Mesendoderm (in vitro differentiated cells): ENCODE data around the gene PCSK2.

Experiments
- DNase-seq: peaks from one replicate; pipeline ENCODE4 v3.0.0; 2013
- H2AK5ac ChIP-seq: 2 replicates; pipeline ENCODE4 v1.6.1; 2013; ENCODE audit warnings: low read length, inconsistent platforms
- H2BK120ac ChIP-seq: 2 replicates; pipeline ENCODE4 v1.6.1; 2013; ENCODE audit warnings: low read depth, mild to moderate bottlenecking, low read length, moderate library complexity, mixed read lengths
- H2BK15ac ChIP-seq: replicated peaks from 2 replicates; pipeline ENCODE4 v1.6.1; 2013; ENCODE audit warnings: low read depth, mild to moderate bottlenecking, moderate library complexity
- H2BK5ac ChIP-seq: 2 replicates; pipeline ENCODE4 v1.6.1; 2013; ENCODE audit warnings: low read length, inconsistent platforms
- H3K18ac ChIP-seq: 2 replicates; pipeline ENCODE4 v1.6.1; 2013; ENCODE audit warnings: mild to moderate bottlenecking, low read length, mixed read lengths
- H3K23ac ChIP-seq: one replicate; pipeline ENCODE4 v1.6.1; 2013; ENCODE audit warnings: low read length
- H3K27ac ChIP-seq: 2 replicates; pipeline ENCODE4 v1.5.1; 2013; ENCODE audit warnings: low read depth, mild to moderate bottlenecking, inconsistent platforms, low read length, moderate library complexity
- H3K27me3 ChIP-seq: 2 replicates; pipeline ENCODE4 v1.6.1; 2013; ENCODE audit warnings: low read length, control low read depth, mild to moderate bottlenecking, inconsistent platforms; ENCODE audit not compliant: insufficient read depth, poor library complexity
- H3K36me3 ChIP-seq: 2 replicates; pipeline ENCODE4 v1.6.1; 2013; ENCODE audit warnings: low read length, inconsistent platforms; ENCODE audit not compliant: control insufficient read depth, insufficient read depth
- H3K4ac ChIP-seq: one replicate; pipeline ENCODE4 v1.6.1; 2013; ENCODE audit warnings: low read depth, mild to moderate bottlenecking, low read length, moderate library complexity
- H3K4me1 ChIP-seq: 2 replicates; pipeline ENCODE4 v1.6.1; 2013; ENCODE audit warnings: low read depth, low read length, inconsistent platforms; ENCODE audit not compliant: control insufficient read depth
- H3K4me2 ChIP-seq: 2 replicates; pipeline ENCODE4 v1.6.1; 2013; ENCODE audit warnings: low read length
- H3K4me3 ChIP-seq: 2 replicates; pipeline ENCODE4 v1.5.1; 2013; ENCODE audit warnings: mild to moderate bottlenecking, low read length
- H3K56ac ChIP-seq: one replicate; pipeline ENCODE4 v1.6.1; 2013; ENCODE audit warnings: low read length
- H3K79me1 ChIP-seq: 2 replicates; pipeline ENCODE4 v1.6.1; 2013; ENCODE audit warnings: low read length, inconsistent platforms
- H3K79me2 ChIP-seq: 2 replicates; pipeline ENCODE4 v1.6.1; 2013; ENCODE audit warnings: mild to moderate bottlenecking, low read length; ENCODE audit not compliant: control insufficient read depth, insufficient read depth
- H3K9ac ChIP-seq: 2 replicates; pipeline ENCODE4 v1.6.1; 2013; ENCODE audit warnings: low read length, inconsistent platforms
- H4K5ac ChIP-seq: one replicate; pipeline ENCODE4 v1.6.1; 2013; ENCODE audit warnings: low read length
- H4K8ac ChIP-seq: one replicate; pipeline ENCODE4 v1.6.1; 2013; ENCODE audit warnings: low read depth, mild to moderate bottlenecking, control low read depth, low read length, moderate library complexity
- WGBS: extraction: QIAGEN DNeasy Blood & Tissue Kit; methylation state at CpG from one replicate; pipeline ENCODE4 v1.1.7; 2013; ENCODE audit warnings: low lambda C conversion rate, missing lambda C conversion rate; ENCODE audit not compliant: insufficient coverage; ENCODE audit errors: extremely low coverage; 5-methylcytosine and 5-hydroxymethylcytosine counted together

Gene PCSK2

DNA sequence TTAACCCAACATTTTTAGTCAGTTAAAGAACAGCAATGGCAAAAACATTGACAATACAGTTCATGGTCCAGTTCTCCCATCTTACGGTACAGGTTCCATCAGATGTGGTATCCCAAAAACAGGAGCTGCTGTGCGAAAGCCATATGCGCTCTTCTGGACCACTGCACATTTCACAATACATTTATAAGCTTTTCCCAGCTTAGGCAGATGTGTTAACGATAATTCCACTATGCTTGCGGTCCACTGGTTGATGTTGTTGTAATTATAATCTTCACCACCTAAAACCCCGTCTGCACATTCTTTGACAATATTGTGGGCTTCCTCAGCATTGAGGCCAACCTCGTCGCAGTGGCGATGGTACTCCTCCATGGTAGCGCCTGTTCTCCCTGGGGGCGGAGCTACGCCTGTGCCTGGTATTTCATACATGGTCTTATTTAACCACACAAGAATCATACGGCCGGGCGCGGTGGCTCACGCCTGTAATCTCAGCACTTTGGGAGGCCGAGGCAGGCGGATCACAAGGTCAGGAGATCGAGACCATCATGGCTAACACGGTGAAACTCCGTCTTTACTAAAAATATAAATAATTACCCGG is 252.3 kb downstream of the PCSK2 start:
- Histone ChIP-seq H3K27me3 (no peaks in the 10 kb centered on the region), H2BK5ac (no peak overlapping the region), H3K4ac (no peak overlapping the region), H4K8ac (no peak overlapping the region), H3K18ac (no peak overlapping the region), H3K23ac (no peak overlapping the region), H2BK120ac (no peak overlapping the region), H3K9ac (no peak overlapping the region), H3K4me3 (no peak overlapping the region), H3K4me1 (no peaks in the 10 kb centered on the region), H3K36me3 (no peaks in the 10 kb centered on the region), H3K4me2 (no peak overlapping the region), H3K27ac (no peak overlapping the region), H3K56ac (no peak overlapping the region), H2BK15ac (no peak overlapping the region), H3K79me1 (no peaks in the 10 kb centered on the region), H3K79me2 (no peaks in the 10 kb centered on the region), H2AK5ac (no peak overlapping the region), H4K5ac (no peak overlapping the region)
- no CpG with 5 or more reads among the region's 23 CpGs for WGBS
- no peak for DNase-seq

DNA sequence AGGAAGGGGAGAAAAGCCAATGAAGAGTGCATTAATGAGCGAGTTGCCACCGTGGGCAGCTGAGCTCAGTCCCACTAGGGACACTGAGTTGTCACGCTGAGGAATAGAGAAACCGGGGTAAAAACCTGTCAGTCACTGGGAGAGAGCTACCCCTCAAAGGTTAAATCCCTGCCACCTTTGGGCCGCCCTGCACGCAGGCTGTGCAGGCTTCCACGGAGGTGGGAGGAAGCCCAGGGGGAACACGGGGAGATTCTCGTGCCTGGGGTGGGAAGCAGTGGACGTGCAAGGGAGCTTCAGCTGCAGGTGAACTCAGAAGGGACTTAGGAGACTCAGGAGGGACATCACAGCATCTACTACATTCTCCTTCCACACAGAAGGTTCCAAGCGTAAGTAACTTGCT is 253.9 kb downstream of the PCSK2 start:
- no peak overlapping the region for H2BK120ac ChIP-seq
- H2AK5ac ChIP-seq = no peak overlapping the region
- no peaks in the 10 kb centered on the region for H3K79me1 ChIP-seq
- H3K36me3 ChIP-seq = no peaks in the 10 kb centered on the region
- no peak overlapping the region for H3K4ac ChIP-seq
- WGBS = no CpG with 5 or more reads among the region's 11 CpGs
- H3K9ac ChIP-seq = no peak overlapping the region
- no peak overlapping the region for H3K27ac ChIP-seq
- H3K18ac ChIP-seq = no peak overlapping the region
- H3K56ac ChIP-seq = no peak overlapping the region
- H2BK15ac ChIP-seq = no peak overlapping the region
- no peak overlapping the region for H4K5ac ChIP-seq
- no peak overlapping the region for H3K4me3 ChIP-seq
- H3K4me2 ChIP-seq = no peak overlapping the region
- H2BK5ac ChIP-seq = no peak overlapping the region
- H3K79me2 ChIP-seq = no peaks in the 10 kb centered on the region
- no peak overlapping the region for H3K23ac ChIP-seq
- no peak overlapping the region for H4K8ac ChIP-seq
- no peaks in the 10 kb centered on the region for H3K4me1 ChIP-seq
- no peak for DNase-seq
- H3K27me3 ChIP-seq = no peaks in the 10 kb centered on the region

- H4K5ac ChIP-seq = no peak overlapping the region
- no peaks in the 10 kb centered on the region for H3K27me3 ChIP-seq
- no peak overlapping the region for H4K8ac ChIP-seq
- H3K18ac ChIP-seq = no peak overlapping the region
- H3K4me1 ChIP-seq = no peaks in the 10 kb centered on the region
- H3K9ac ChIP-seq = no peak overlapping the region
- H2AK5ac ChIP-seq = no peak overlapping the region
- no peak overlapping the region for H3K4me3 ChIP-seq
- H3K56ac ChIP-seq = no peak overlapping the region
- H2BK15ac ChIP-seq = no peak overlapping the region
- H3K4me2 ChIP-seq = no peak overlapping the region
- H3K79me1 ChIP-seq = no peaks in the 10 kb centered on the region
- H2BK120ac ChIP-seq = no peak overlapping the region
- no peak overlapping the region for H3K23ac ChIP-seq
- no peak overlapping the region for H3K4ac ChIP-seq
- no peaks in the 10 kb centered on the region for H3K36me3 ChIP-seq
- H3K27ac ChIP-seq = no peak overlapping the region
- WGBS = no CpG with 5 or more reads among the region's 16 CpGs
- H3K79me2 ChIP-seq = no peaks in the 10 kb centered on the region
- no peak for DNase-seq
- no peak overlapping the region for H2BK5ac ChIP-seq
Measured at GRCh38 chr20:17481661-17482060, 254.8 kb downstream of the PCSK2 start.

DNA sequence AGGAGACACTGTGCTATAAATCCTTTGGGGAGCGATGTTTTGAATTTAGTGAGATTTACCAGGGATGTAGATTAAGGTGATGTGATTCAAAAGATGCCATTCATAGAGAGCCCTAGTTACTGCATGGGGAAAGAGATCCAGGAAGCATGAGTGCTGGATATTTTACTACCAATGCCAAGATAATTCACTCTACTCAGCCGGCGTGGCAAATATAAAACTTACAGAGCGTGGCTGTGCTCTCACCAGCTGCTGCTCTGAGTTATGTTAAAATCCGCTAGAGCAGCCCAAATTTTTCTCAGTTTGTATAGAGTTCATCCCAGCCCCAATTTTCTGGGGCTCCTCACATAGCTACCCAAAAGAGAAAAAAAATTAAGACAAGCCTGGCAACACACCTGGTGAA is 255.7 kb downstream of the PCSK2 start:
- H3K27ac ChIP-seq = no peak overlapping the region
- H3K4me1 ChIP-seq = no peaks in the 10 kb centered on the region
- no peaks in the 10 kb centered on the region for H3K79me2 ChIP-seq
- no peak overlapping the region for H2BK5ac ChIP-seq
- H3K27me3 ChIP-seq = no peaks in the 10 kb centered on the region
- no peak overlapping the region for H3K4me2 ChIP-seq
- no peak overlapping the region for H2AK5ac ChIP-seq
- no peak overlapping the region for H3K56ac ChIP-seq
- no peak overlapping the region for H3K18ac ChIP-seq
- H2BK120ac ChIP-seq = no peak overlapping the region
- H3K9ac ChIP-seq = no peak overlapping the region
- H3K23ac ChIP-seq = no peak overlapping the region
- WGBS = no CpG with 5 or more reads among the region's 5 CpGs
- H3K79me1 ChIP-seq = no peaks in the 10 kb centered on the region
- H3K36me3 ChIP-seq = no peaks in the 10 kb centered on the region
- no peak for DNase-seq
- no peak overlapping the region for H4K8ac ChIP-seq
- no peak overlapping the region for H2BK15ac ChIP-seq
- no peak overlapping the region for H3K4ac ChIP-seq
- H3K4me3 ChIP-seq = no peak overlapping the region
- H4K5ac ChIP-seq = no peak overlapping the region

GRCh38 chr20:17485017-17485416 is 258.2 kb downstream of the PCSK2 start:
- no peak overlapping the region for H4K5ac ChIP-seq
- H3K56ac ChIP-seq = no peak overlapping the region
- no peak overlapping the region for H2BK15ac ChIP-seq
- no peak overlapping the region for H2BK5ac ChIP-seq
- H3K27ac ChIP-seq = no peak overlapping the region
- no peaks in the 10 kb centered on the region for H3K79me2 ChIP-seq
- no peak overlapping the region for H3K4ac ChIP-seq
- no peak overlapping the region for H4K8ac ChIP-seq
- H3K9ac ChIP-seq = no peak overlapping the region
- no peak overlapping the region for H3K18ac ChIP-seq
- no peak overlapping the region for H3K4me3 ChIP-seq
- DNase-seq = no peak
- no peak overlapping the region for H2BK120ac ChIP-seq
- no peaks in the 10 kb centered on the region for H3K27me3 ChIP-seq
- H3K23ac ChIP-seq = no peak overlapping the region
- H3K36me3 ChIP-seq = no peaks in the 10 kb centered on the region
- no peaks in the 10 kb centered on the region for H3K4me1 ChIP-seq
- no CpG with 5 or more reads among the region's 2 CpGs for WGBS
- H3K79me1 ChIP-seq = no peaks in the 10 kb centered on the region
- H3K4me2 ChIP-seq = no peak overlapping the region
- no peak overlapping the region for H2AK5ac ChIP-seq

DNA sequence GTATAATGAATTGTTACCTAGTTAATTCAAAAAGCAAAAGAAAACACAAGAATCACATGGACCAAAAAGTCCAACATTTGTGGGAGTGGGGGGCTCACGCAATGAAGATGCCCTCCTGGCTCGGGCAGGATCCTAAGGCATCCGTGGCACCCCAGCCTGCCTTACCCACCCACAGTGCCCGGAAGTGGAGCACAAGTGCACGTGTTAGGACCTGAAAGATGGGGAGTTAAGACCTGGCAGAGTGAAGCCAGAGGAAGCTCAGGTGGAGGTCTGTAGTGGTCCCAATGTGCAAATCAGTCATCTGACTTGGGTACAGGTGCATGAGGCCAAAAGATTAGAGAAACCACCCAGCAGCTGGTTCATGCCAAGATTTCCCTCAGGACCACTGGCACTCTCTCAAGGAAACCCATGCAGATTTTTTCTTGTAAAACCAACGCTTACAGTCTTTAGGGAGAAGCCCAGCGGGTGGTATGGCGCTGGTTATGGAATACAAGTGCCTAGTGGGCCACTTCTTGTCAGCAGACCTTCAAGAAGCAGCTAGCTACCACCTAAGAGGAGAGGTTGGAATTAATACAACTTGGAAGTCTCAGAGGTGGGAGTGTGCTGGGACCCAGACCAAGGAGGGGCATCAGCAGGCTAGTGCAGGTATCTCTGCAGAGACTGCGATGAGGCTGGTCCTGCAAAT is 262.2 kb downstream of the PCSK2 start:
- Histone ChIP-seq H4K8ac (no peak overlapping the region), H3K4me1 (no peaks in the 10 kb centered on the region), H3K27me3 (no peaks in the 10 kb centered on the region), H3K23ac (no peak overlapping the region), H3K79me1 (no peaks in the 10 kb centered on the region), H3K79me2 (no peaks in the 10 kb centered on the region), H2BK15ac (no peak overlapping the region), H3K9ac (no peak overlapping the region), H3K4ac (no peak overlapping the region), H3K4me3 (no peak overlapping the region), H3K56ac (no peak overlapping the region), H4K5ac (no peak overlapping the region), H3K18ac (no peak overlapping the region), H2AK5ac (no peak overlapping the region), H3K4me2 (no peak overlapping the region), H2BK120ac (no peak overlapping the region), H3K36me3 (no peaks in the 10 kb centered on the region), H2BK5ac (no peak overlapping the region), H3K27ac (no peak overlapping the region)
- no peak for DNase-seq
- WGBS = no CpG with 5 or more reads among the region's 9 CpGs
